Thyroid gland (tissue), 4 donors: ENCODE data around the gene NEMP1.

Source experiments
- POLR2A ChIP-seq, 2 donors: fragments of 450-650 bp; IDR thresholded peaks; one replicate each; pipeline ENCODE4 v1.6.1; 2017; ENCODE audit warnings: antibody characterized with exemption in 2 of 2, mild to moderate bottlenecking in 2 of 2, moderate library complexity in 1 of 2
- TF ChIP-seq, protein P1 (sequence below), 6 experiments: fragments of 200-600 bp in 3 of 6; fragments of 450-650 bp in 3 of 6; sonication (generic) in 3 of 6; IDR thresholded peaks; one replicate each; pipeline ENCODE4 v1.5.1; 2016 to 2019; ENCODE audit warnings: antibody characterized with exemption in 6 of 6, mild to moderate bottlenecking in 2 of 6, inconsistent platforms in 1 of 6, moderate library complexity in 1 of 6

GRCh38 chr12:57029457-57029856, 49.1 kb downstream of the NEMP1 start:
- TF ChIP-seq, protein P1, sequence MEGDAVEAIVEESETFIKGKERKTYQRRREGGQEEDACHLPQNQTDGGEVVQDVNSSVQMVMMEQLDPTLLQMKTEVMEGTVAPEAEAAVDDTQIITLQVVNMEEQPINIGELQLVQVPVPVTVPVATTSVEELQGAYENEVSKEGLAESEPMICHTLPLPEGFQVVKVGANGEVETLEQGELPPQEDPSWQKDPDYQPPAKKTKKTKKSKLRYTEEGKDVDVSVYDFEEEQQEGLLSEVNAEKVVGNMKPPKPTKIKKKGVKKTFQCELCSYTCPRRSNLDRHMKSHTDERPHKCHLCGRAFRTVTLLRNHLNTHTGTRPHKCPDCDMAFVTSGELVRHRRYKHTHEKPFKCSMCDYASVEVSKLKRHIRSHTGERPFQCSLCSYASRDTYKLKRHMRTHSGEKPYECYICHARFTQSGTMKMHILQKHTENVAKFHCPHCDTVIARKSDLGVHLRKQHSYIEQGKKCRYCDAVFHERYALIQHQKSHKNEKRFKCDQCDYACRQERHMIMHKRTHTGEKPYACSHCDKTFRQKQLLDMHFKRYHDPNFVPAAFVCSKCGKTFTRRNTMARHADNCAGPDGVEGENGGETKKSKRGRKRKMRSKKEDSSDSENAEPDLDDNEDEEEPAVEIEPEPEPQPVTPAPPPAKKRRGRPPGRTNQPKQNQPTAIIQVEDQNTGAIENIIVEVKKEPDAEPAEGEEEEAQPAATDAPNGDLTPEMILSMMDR (IDR thresholded peaks at IDR 0.05), result no peak
- no peak for TF ChIP-seq POLR2A (IDR thresholded peaks at IDR 0.05)
